Measurements from ENCODE around the gene MACC1. TPM values are rescaled to one million over a fixed set of nuclear protein-coding genes. Genes with fewer than 3 reads are reported as not detected.

The MACC1 gene
- total and polyA plus RNA-seq, 2 donors (not counting 1 experiment from before 2014, with no cell fraction given), result 0.92 to 6.2 TPM

GRCh38 chr7:20222219-20222828, 5.1 kb upstream of the MACC1 start:
- no peak overlapping the region for H3K4me3 Mint-ChIP-seq
- no peaks in the 10 kb centered on the region for H3K27me3 Mint-ChIP-seq
- Histone ChIP-seq H3K27me3 (replicated peaks in 1 of 4; ENCODE audit: control extremely low read depth in 1 of 4, control insufficient read depth in 3 of 4, insufficient read depth in 4 of 4, low read length in 3 of 4) (no peaks in the 10 kb centered on the region), H3K36me3 (replicated peaks in 1 of 2; ENCODE audit: control extremely low read depth in 1 of 2, control insufficient read depth in 1 of 2, extremely low read depth in 1 of 2, insufficient read depth in 2 of 2, low read length in 1 of 2) (no peaks in the 10 kb centered on the region), H4K20me1 (ENCODE audit: control insufficient read depth, insufficient read depth, low read length, poor library complexity, severe bottlenecking) (no peaks in the 10 kb centered on the region), H3K4me3 (ENCODE audit: control extremely low read depth in 1 of 5, extremely low read depth in 1 of 5, insufficient read depth in 1 of 5, low read depth in 2 of 5, low read length in 4 of 5) (no peak overlapping the region), H2AFZ (ENCODE audit: insufficient read depth, low read depth, low read length, poor library complexity, severe bottlenecking) (no peak overlapping the region), H3K4me1 (ENCODE audit: control insufficient read depth in 2 of 2, insufficient read depth in 2 of 2, low read length in 2 of 2) (peaks cover 40 to 42% of the 10 kb centered on the region in 2 donors), H3K9ac (ENCODE audit: low read length) (no peak overlapping the region), H3K27ac (ENCODE audit: low read length in 2 of 2) (no peak overlapping the region), H3K9me3 (ENCODE audit: control extremely low read depth in 1 of 3, control insufficient read depth in 2 of 3, insufficient read depth in 1 of 3, low read length in 2 of 3) (no peaks in the 10 kb centered on the region), H3K4me2 (replicated peaks; ENCODE audit: low read depth, low read length, poor library complexity, severe bottlenecking) (no peak overlapping the region), H3K79me2 (ENCODE audit: control insufficient read depth, insufficient read depth, low read length) (no peaks in the 10 kb centered on the region)
- POLR2A ChIA-PET, result no interaction called here
- CTCF ChIA-PET, result interaction anchor here (3.7 to 5.9 kb wide), 2 partner anchors 51 to 89 kb away, joined by 20 to 31 read pairs; no protein-coding TSS in a partner anchor
- H3K27ac Mint-ChIP-seq, result no peak overlapping the region
- intact Hi-C loops (cut with micrococcal nuclease), result no loop called here
- H3K9me3 Mint-ChIP-seq (ENCODE audit: insufficient read depth), result no peaks in the 10 kb centered on the region
- no peak for TF ChIP-seq CTCF (IDR thresholded peaks at IDR 0.05)
- no peak for TF ChIP-seq EZH2 (IDR thresholded peaks at IDR 0.05; ENCODE audit: borderline replicate concordance, insufficient read depth, low read depth, low read length, poor library complexity, severe bottlenecking)
- DNase-seq, result no peak
- ATAC-seq (ENCODE audit: low read depth), result no peak
- H3K4me1 Mint-ChIP-seq, result peaks cover 43% of the 10 kb centered on the region
- WGBS (ENCODE audit: insufficient coverage), result 86% methylated on average over 6 of the region's 7 CpGs

- TF ChIP-seq EZH2 (IDR thresholded peaks at IDR 0.05; ENCODE audit: borderline replicate concordance, insufficient read depth, low read depth, low read length, poor library complexity, severe bottlenecking) (no peak), CTCF (IDR thresholded peaks at IDR 0.05) (no peak)
- Histone ChIP-seq H3K27ac (ENCODE audit: low read length in 2 of 2) (peak overlapping the region; percentile 88), H3K4me1 (ENCODE audit: control insufficient read depth in 2 of 2, insufficient read depth in 2 of 2, low read length in 2 of 2) (peaks cover 45 to 50% of the 10 kb centered on the region in 2 donors), H3K4me3 (ENCODE audit: control extremely low read depth in 1 of 5, extremely low read depth in 1 of 5, insufficient read depth in 1 of 5, low read depth in 2 of 5, low read length in 4 of 5) (peak overlapping the region in 1 of 5 experiments; percentile 55), H2AFZ (ENCODE audit: insufficient read depth, low read depth, low read length, poor library complexity, severe bottlenecking) (no peak overlapping the region), H3K79me2 (ENCODE audit: control insufficient read depth, insufficient read depth, low read length) (peaks cover 9% of the 10 kb centered on the region), H3K4me2 (replicated peaks; ENCODE audit: low read depth, low read length, poor library complexity, severe bottlenecking) (peak overlapping the region; percentile 83), H3K9ac (ENCODE audit: low read length) (peak overlapping the region; percentile 54), H3K36me3 (replicated peaks in 1 of 2; ENCODE audit: control extremely low read depth in 1 of 2, control insufficient read depth in 1 of 2, extremely low read depth in 1 of 2, insufficient read depth in 2 of 2, low read length in 1 of 2) (no peaks in the 10 kb centered on the region), H3K9me3 (ENCODE audit: control extremely low read depth in 1 of 3, control insufficient read depth in 2 of 3, insufficient read depth in 1 of 3, low read length in 2 of 3) (no peaks in the 10 kb centered on the region), H4K20me1 (ENCODE audit: control insufficient read depth, insufficient read depth, low read length, poor library complexity, severe bottlenecking) (no peaks in the 10 kb centered on the region), H3K27me3 (replicated peaks in 1 of 4; ENCODE audit: control extremely low read depth in 1 of 4, control insufficient read depth in 3 of 4, insufficient read depth in 4 of 4, low read length in 3 of 4) (no peaks in the 10 kb centered on the region)
- 40% methylated on average over 1 of the region's 4 CpGs for WGBS (ENCODE audit: insufficient coverage)
- peak; percentile 34 for DNase-seq
- H3K27me3 Mint-ChIP-seq, result no peaks in the 10 kb centered on the region
- intact Hi-C loops (cut with micrococcal nuclease), result loop anchor here (1.0 to 2.0 kb wide), 3 partner anchors 17 to 512 kb away; partner anchors contain the start of gene POLR1F
- no peaks in the 10 kb centered on the region for H3K9me3 Mint-ChIP-seq (ENCODE audit: insufficient read depth)
- ChIA-PET CTCF (interaction anchor here (1.3 to 5.9 kb wide), 6 partner anchors 17 to 102 kb away, joined by 3 to 31 read pairs (median 8); no protein-coding TSS in a partner anchor), POLR2A (interaction anchor here (0.6 to 1.9 kb wide), 2 partner anchors 20 to 64 kb away, joined by 4 to 8 read pairs; no protein-coding TSS in a partner anchor)
- peak overlapping the region; percentile 94 for H3K27ac Mint-ChIP-seq
- no peak for ATAC-seq (ENCODE audit: low read depth)
- H3K4me3 Mint-ChIP-seq, result peak overlapping the region; percentile 76
- peaks cover 51% of the 10 kb centered on the region for H3K4me1 Mint-ChIP-seq
These were observed 3.9 kb upstream of the MACC1 start for GRCh38 chr7:20220921-20221547.
